Measurements from ENCODE around the gene RADIL.

Gene RADIL

GRCh38 chr7:4831723-4832495, 51.6 kb downstream of the RADIL start:
- DNase-seq, result no peak

- DNase-seq, result no peak
Observed at GRCh38 chr7:4830176-4830575, 53.3 kb downstream of the RADIL start.

- DNase-seq, result no peak
Observed at GRCh38 chr7:4828720-4829383, 54.7 kb downstream of the RADIL start.

GRCh38 chr7:4825081-4825480, 58.4 kb downstream of the RADIL start:
- DNase-seq, result no peak

DNA sequence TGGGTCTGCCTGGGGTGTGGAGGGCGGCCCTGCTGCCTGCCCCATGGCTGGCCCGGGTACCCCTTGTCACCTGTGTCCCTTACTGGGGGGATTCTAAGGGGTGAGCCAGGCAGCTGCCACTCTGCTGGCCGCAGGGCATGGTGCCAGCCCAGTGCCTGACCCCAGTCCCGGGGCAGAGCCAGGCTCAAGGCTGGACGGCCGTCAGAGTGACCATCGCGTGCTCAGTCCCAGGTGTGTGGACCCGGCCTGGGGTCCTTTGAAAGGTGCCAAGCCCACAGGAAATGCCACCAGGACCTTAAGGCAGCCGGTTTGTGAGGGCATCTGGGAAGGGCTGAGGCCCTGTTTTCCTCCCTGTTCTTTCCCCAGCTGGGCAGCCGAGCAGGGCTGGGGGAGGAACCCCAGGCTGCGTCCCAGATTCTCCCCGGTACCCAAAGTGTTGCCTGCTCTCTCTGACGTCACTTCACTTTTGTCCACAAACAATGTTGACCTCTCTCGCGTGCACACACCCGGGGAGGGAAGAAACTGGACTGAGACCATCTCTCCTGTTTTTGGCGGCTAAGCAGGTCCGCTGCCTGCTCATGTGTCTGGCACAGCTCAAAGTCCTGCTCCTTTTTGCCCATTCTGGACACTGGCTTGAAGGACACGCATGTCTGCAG, 59.3 kb downstream of the RADIL start:
- DNase-seq, result no peak

- DNase-seq, result no peak
Observed at GRCh38 chr7:4823441-4824119, 59.9 kb downstream of the RADIL start.

- DNase-seq, result no peak
Observed at GRCh38 chr7:4822677-4823076, 60.8 kb downstream of the RADIL start.

DNA sequence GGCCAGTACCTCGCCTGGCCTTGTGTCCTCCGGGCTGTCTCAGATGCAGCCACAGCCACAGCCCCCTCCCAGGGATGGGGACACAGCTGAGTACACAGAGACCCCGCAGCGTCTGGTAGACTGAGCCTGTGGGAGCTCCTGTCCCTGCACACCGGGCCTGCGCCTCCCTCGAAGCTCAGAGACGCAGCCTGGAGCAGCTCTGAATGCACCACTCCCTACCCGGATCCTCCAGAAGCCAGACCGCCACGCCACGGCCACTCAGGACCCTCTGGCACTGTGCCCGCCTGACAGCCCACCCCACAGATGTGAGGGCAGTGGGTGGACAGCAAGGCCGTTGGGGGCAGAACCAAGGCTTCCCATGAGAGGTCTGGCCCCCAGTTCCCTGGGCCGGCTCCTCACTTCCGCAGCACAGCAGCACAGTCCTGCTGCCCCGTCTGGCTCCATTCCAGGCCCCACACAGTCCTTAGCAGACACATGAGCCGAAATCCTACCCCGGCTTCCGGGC, 62.5 kb downstream of the RADIL start:
- DNase-seq, result no peak

GRCh38 chr7:4820405-4820966, 63.0 kb downstream of the RADIL start:
- DNase-seq, result no peak

- DNase-seq, result no peak
Observed at GRCh38 chr7:4819560-4820404, 63.7 kb downstream of the RADIL start.

GRCh38 chr7:4818000-4818794, 65.3 kb downstream of the RADIL start:
- DNase-seq, result no peak

DNA sequence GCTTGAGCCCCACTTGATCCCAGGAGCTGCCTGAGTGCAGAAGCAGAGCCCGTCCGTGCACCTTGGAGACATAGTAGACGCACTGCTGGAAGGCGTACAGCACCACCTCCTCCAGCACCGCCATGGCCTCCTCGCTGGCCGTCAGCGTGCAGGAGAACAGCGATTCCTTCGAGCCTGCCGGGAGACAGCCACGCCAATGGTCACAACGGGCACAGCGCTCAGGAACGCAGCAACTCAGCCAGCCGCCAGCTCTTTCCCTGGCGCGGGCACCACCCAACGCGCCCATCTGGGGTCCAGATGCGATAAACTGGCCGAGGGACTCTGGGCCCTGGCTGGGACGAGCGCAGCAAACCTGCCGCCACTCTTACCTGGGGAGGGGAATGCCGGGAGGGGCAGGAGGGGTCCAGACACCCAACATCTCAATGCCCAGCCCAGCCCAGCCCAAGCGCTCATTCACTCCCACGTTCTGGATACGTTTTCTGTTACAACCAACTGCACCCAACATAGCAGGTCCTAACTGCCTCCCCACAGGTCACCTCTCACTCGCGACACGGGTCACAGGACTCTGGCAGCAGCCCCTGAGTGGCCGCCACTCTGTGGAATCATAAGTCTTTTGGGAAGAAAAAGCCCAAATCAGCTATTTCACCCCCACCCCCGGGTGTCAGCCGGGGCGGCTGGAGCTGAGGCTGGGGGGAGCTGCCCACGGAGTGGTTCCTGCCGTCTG, 66.2 kb downstream of the RADIL start:
- no peak for DNase-seq

DNA sequence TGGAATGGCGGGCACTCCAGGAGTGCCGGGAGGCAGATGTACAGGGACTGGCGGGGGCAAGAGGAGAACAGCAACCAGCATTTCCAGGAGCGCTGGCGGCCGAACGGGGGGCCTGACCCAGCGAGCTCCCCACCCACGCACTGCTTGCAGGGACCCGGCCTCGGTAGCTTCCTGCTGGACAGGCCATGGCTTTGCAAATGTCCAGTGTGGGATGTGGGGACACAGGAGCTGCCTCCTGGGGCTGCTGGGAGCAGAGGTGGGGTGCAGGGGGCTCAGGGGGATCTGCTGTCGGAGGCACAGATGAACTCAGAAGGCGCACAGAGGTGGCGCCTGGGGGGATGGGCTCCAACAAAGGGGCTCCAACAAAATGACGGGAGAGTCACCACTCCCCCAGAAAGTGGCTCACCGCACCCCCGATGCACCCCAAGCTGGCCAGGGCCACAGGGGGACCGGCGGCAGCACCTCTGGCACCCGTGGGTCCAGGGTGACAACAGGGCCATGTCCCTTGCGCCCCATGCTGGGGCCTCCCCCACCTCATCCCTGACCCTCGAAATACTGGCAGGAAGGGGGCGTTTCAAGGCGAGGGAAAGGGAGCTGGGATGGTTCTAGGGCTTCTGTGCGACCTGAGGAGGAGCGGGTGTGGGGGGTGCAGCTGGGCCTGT, 67.0 kb downstream of the RADIL start:
- no peak for DNase-seq

DNA sequence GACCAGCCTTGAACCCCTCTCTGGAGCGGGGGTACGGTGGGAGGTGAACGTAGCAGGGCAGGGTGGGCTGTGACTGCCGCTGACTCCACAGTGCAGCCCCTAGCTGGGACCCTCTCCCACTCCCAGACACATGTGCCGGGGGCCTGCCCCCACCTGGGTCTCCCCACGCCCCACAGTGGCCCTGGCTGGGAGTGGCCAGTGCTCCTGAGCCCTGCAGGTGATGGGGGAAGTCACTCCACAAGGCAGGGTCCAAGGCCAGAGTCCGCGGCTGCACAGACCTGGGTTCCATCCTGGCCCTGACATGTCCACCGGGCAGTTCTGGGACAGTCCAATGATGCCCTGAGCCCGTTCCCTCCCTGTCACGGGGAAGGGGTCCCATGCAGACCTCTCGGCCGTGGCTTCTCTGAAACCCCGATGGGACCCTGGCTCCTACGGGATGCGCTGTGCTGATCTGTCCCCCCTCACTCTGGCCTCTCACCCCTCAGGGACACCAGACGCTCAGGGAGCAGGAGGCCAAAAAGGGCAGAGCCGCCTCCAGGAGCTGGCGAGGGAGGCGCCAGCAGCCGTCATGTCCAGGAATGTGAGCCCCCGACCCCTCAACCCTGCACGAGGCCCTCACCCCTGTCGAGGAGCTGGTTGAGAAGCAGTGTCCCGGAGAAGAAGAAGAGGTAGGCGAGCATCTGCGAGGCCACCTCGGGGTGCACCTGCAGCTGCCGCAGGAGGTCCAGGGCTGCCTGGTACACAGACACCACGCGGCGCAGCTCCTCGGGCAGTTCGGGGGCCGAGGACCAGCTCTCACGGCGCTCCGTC, 67.7 kb downstream of the RADIL start:
- DNase-seq, result no peak

DNA sequence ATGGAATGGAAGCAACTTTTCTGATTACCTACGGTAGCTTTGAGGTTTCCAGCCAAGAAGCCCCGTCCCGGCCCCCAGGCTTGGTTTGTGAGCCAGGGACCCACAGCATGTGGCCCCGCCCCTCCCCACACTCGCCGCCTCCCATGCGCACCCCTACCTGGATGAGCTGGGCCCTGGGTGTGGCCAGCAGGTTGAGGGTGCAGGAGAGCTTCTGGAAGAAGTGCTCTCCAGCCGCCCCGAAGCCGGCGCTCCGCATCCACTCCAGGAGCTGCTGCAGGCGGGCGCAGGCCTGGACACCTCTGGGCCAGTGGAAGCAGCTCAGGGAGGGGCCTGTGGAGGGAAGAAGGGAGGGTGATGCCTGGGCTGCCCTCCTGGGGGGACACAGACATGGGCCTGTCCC, 68.4 kb downstream of the RADIL start:
- DNase-seq, result no peak

DNA sequence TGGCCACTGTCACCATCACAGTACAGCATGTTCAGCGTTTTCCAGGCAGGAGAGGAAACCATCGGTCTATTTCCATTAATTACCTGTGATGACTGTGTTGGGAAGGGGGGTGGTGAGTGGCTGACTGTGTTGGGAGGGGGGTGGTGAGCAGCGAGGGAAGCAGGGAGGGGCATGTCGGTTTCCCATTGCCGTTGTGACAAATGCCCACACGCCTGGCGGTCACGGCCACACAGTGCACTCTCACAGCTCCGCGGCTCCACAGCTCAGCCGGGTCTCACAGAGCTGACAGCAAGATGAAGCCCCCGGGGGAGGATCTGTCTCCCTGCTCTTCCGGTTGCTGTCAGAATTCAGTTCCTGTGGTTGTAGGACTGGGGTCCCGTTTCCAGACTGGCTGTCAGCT, 69.1 kb downstream of the RADIL start:
- DNase-seq, result no peak

DNA sequence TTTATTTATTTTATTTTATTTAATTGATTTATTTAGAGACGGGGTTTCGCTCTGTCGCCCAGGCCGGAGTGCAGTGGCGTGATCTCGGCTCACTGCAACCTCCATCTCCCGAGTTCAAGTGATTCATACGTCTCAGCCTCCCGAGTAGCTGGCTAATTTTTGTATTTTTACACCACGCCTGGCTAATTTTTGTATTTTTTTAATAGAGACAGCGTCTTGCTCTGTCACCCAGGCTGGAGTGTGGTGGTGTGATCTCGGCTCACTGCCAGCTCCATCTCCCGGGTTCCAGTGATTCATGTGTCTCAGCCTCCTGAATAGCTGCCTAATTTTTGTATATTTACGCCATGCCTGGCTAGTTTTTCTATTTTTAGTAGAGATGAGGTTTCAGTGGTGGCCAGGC, 73.8 kb downstream of the RADIL start:
- no peak for DNase-seq

DNA sequence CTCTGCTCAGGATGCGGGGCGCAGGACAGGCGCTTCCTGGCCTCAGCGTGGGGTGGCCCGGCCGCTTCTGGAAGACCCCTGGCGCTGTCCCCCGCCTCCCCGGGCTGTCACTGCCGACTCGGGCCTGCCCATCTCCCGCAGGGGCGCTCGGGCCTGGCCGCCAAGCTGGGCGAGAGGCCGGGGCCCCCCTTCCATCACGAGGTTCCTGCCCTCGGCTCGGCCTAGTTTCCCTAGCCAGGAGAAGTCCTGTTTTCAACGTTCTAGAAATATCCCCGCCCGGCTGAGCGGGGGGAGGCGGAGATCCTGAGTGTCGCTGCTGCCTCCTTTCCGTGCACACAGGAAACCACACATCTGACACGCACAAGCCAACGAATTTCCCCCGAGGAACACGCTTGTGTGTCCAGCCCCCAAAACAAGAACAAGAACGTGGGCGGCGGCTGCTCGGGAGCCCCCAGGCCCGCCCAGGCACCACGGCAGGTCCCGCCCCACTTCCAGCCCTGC, 74.4 kb downstream of the RADIL start:
- DNase-seq, result no peak

DNA sequence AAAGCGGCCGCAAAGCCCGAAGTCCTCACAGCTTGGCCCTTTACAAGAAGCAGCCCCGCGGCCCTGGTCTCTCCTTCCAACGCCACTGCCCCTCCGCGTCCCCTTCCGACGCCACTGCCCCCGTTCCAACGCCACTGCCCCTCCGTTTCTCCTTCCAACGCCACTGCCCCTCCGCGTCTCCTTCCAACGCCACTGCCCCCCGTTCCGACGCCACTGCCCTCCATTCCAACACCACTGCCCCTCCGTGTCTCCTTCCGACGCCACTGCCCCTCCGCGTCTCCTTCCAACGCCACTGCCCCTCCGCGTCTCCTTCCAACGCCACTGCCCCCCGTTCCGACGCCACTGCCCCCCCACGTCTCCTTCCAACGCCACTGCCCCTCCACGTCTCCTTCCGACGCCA, 75.0 kb downstream of the RADIL start:
- DNase-seq, result no peak
